PC-9 (cell line): Measurements from ENCODE around the gene ATXN7L2. TPM values are rescaled to one million over a fixed set of nuclear protein-coding genes. Genes with fewer than 3 reads are reported as not detected.

ENCODE experiments used
- BruUV-seq: library from RNA; stranded (reverse); fragments of 400-500 nt; replicated peaks from 2 replicates; lab custom pipeline; 2021; lab: Mats Ljungman, UMichigan
- CTCF ChIA-PET: fragments of 300-600 bp; sonication (Branson Sonifier 250); formaldehyde crosslinking; loops from one replicate; lab custom pipeline; 2022; ENCODE audit warnings: antibody characterized with exemption; lab: Charles Lee
- POLR2A ChIA-PET: fragments of 300-600 bp; sonication (Branson Sonifier 250); formaldehyde crosslinking; loops from one replicate; lab custom pipeline; 2022; ENCODE audit warnings: antibody characterized with exemption; ENCODE audit not compliant: unreplicated experiment; lab: Charles Lee
- DNase-seq, 2 experiments: peaks; one replicate each; pipeline versions ENCODE4 v3.0.0 to v3.0.0-alpha.2; 2015 to 2022; ENCODE audit warnings: mixed read lengths in 1 of 2
- H2AFZ ChIP-seq: fragments of 200-600 bp; sonication (generic); 2 replicates; pipeline ENCODE4 v1.8.1; 2017; ENCODE audit warnings: antibody characterized with exemption
- H3F3A ChIP-seq: fragments of 200-600 bp; sonication (generic); 2 replicates; pipeline ENCODE4 v1.8.1; 2017; ENCODE audit warnings: antibody characterized with exemption, mild to moderate bottlenecking, low read depth; ENCODE audit not compliant: insufficient read depth
- H3K27ac ChIP-seq: fragments of 200-600 bp; sonication (generic); 2 replicates; pipeline ENCODE4 v1.6.1; 2016; ENCODE audit warnings: mixed run types
- H3K27me3 ChIP-seq: fragments of 200-600 bp; sonication (generic); 2 replicates; pipeline ENCODE4 v1.6.1; 2016; ENCODE audit warnings: low read depth, mixed run types; ENCODE audit not compliant: insufficient read depth
- H3K36me3 ChIP-seq: fragments of 200-600 bp; sonication (generic); 2 replicates; pipeline ENCODE4 v1.6.1; 2016; ENCODE audit warnings: low read depth, mixed run types
- H3K4me1 ChIP-seq: fragments of 200-600 bp; sonication (generic); replicated peaks from 2 replicates; pipeline ENCODE4 v1.6.1; 2016; ENCODE audit warnings: mixed run types; ENCODE audit not compliant: insufficient read depth
- H3K4me2 ChIP-seq: fragments of 200-600 bp; sonication (generic); 2 replicates; pipeline ENCODE4 v1.6.1; 2017; ENCODE audit warnings: mixed run types
- H3K4me3 ChIP-seq: fragments of 200-600 bp; sonication (generic); 2 replicates; pipeline ENCODE4 v1.6.1; 2016; ENCODE audit warnings: mixed run types
- H3K79me2 ChIP-seq: fragments of 200-600 bp; sonication (generic); 2 replicates; pipeline ENCODE4 v1.6.1; 2017; ENCODE audit warnings: low read depth, mixed run types
- H3K9me2 ChIP-seq: fragments of 200-600 bp; sonication (generic); 2 replicates; pipeline ENCODE4 v1.8.1; 2017; ENCODE audit warnings: mild to moderate bottlenecking; ENCODE audit not compliant: insufficient read depth
- H3K9me3 ChIP-seq: fragments of 200-600 bp; sonication (generic); 2 replicates; pipeline ENCODE4 v1.8.1; 2016; ENCODE audit warnings: low read depth; ENCODE audit not compliant: insufficient read depth
- H4K20me1 ChIP-seq: fragments of 200-600 bp; sonication (generic); 2 replicates; pipeline ENCODE4 v1.8.1; 2017; ENCODE audit not compliant: insufficient read depth
- EZH2 ChIP-seq: fragments of 200-600 bp; sonication (generic); IDR thresholded peaks from 2 replicates; pipeline ENCODE4 v1.8.0; 2017; ENCODE audit warnings: antibody characterized with exemption, low read depth
- intact Hi-C: fragments of 100-400 bp; cut with micrococcal nuclease; formaldehyde crosslinking; loops from one replicate; pipeline ENCODE4 v1.10.0; 2022; ENCODE audit not compliant: unreplicated experiment
- total RNA-seq: library from RNA; stranded (reverse); gene quantifications from 2 replicates; pipeline ENCODE4 v1.2.3, GENCODE V29; 2021
- TF ChIP-seq, protein P1 (sequence below): fragments of 200-600 bp; sonication (generic); conservative IDR thresholded peaks from 2 replicates; pipeline ENCODE4 v1.6.1; 2017; ENCODE audit warnings: mixed run types, antibody characterized with exemption, mild to moderate bottlenecking, moderate library complexity

The ATXN7L2 gene
- total RNA-seq, 1 experiment from 2014 or later, result 4.7 TPM

DNA sequence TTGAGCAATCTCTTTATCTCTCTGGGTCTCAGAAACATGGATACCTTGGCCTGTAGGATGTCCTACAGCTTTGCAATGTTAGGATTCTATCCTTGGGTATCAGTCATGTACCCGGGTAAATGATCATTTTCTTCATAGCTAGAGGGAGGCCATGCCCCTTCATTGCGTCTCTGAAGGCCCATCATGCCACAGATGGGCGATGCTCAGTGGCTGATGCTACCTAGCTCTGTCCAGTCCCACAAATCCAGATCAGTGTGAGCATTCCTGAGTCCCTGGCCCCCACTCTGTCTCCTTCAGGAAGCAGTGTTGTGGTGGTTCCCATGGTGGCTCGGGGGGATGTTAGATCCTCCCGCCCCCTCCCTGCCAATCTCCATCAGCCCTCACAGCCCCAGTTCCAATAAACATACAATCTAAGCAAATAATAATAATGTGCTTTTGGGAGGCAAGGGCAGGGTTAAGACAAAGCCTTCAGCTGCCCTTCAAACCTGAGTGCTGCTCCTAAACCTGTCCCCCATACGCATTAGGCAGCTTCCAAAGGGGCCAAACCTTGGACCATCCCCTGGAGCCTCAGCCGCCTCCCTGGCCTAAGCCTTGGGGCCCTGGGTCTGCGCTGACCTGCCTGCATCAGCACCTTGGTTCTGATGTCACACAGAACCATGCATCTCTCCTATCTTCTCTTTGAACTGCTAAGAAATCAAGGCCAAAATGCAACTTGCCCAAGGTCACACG lies 55.3 kb downstream of the ATXN7L2 start:
- no peaks in the 10 kb centered on the region for H3K36me3 ChIP-seq
- no peak for DNase-seq
- no peaks in the 10 kb centered on the region for H3K79me2 ChIP-seq
- H2AFZ ChIP-seq, result no peak overlapping the region
- no peaks in the 10 kb centered on the region for H3K4me1 ChIP-seq
- H3F3A ChIP-seq, result no peaks in the 10 kb centered on the region
- H3K27ac ChIP-seq, result no peak overlapping the region
- intact Hi-C loops, result no loop called here
- no peak overlapping the region for H3K4me2 ChIP-seq
- BruUV-seq, result no TSS peak
- no peaks in the 10 kb centered on the region for H4K20me1 ChIP-seq
- no peaks in the 10 kb centered on the region for H3K9me3 ChIP-seq
- peaks cover 4% of the 10 kb centered on the region; the same call in 1 of the 2 replicates for H3K9me2 ChIP-seq
- ChIA-PET CTCF (no interaction called here), POLR2A (interaction anchor here (0.6 kb wide), 1 partner anchor 30 kb away, joined by 6 read pairs; the partner anchor contains the start of gene AMIGO1)
- H3K27me3 ChIP-seq, result peaks cover 24% of the 10 kb centered on the region
- TF ChIP-seq, protein P1, sequence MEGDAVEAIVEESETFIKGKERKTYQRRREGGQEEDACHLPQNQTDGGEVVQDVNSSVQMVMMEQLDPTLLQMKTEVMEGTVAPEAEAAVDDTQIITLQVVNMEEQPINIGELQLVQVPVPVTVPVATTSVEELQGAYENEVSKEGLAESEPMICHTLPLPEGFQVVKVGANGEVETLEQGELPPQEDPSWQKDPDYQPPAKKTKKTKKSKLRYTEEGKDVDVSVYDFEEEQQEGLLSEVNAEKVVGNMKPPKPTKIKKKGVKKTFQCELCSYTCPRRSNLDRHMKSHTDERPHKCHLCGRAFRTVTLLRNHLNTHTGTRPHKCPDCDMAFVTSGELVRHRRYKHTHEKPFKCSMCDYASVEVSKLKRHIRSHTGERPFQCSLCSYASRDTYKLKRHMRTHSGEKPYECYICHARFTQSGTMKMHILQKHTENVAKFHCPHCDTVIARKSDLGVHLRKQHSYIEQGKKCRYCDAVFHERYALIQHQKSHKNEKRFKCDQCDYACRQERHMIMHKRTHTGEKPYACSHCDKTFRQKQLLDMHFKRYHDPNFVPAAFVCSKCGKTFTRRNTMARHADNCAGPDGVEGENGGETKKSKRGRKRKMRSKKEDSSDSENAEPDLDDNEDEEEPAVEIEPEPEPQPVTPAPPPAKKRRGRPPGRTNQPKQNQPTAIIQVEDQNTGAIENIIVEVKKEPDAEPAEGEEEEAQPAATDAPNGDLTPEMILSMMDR, result no peak
- H3K4me3 ChIP-seq, result no peak overlapping the region

DNA sequence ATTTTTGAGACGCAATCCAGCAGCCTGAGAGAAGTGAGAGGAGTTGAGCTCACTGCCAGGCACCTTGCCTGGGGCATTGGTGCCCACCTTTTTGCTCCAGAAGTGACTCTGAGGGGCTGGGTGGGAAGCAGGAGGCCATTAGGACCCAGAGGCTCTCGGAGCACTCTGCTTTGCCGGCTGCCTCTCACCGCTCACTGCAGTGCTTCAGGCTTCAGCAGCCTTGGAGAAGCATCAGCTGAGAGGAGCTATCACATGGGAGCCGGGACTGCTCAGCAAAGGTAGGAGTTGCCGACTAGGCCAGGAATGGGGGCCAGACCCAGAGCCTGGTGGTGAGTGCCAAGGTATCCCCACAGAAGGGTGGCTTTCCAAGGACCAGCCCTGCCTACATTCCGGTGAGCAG lies 56.0 kb downstream of the ATXN7L2 start, which contains the start of gene GPR61:
TSS of gene GPR61 (plus strand) at position 197 of the 400 bp plus-strand sequence. CDS start 3,151 bp downstream, outside the sequence.
- no peak for DNase-seq
- BruUV-seq, result no TSS peak
- peaks cover 24% of the 10 kb centered on the region for H3K27me3 ChIP-seq
- H3K4me2 ChIP-seq, result no peak within 1 kb of the TSS
- POLR2A ChIA-PET, result no interaction called here
- no peaks in the 10 kb centered on the region for H3K4me1 ChIP-seq
- no peaks in the 10 kb centered on the region for H3K36me3 ChIP-seq
- intact Hi-C loops, result no loop called here
- no peak within 1 kb of the TSS for H3K27ac ChIP-seq
- H4K20me1 ChIP-seq, result no peaks in the 10 kb centered on the region
- no peak within 1 kb of the TSS for H3K4me3 ChIP-seq
- no peaks in the 10 kb centered on the region for H3K79me2 ChIP-seq
- CTCF ChIA-PET, result no interaction called here
- no peaks in the 10 kb centered on the region for H3K9me3 ChIP-seq
- no peak within 1 kb of the TSS for H2AFZ ChIP-seq
- TF ChIP-seq, protein P1, result no peak
- TF ChIP-seq EZH2, result no peak
- peaks cover 4% of the 10 kb centered on the region; the same call in 1 of the 2 replicates for H3K9me2 ChIP-seq
- H3F3A ChIP-seq, result no peaks in the 10 kb centered on the region

DNA sequence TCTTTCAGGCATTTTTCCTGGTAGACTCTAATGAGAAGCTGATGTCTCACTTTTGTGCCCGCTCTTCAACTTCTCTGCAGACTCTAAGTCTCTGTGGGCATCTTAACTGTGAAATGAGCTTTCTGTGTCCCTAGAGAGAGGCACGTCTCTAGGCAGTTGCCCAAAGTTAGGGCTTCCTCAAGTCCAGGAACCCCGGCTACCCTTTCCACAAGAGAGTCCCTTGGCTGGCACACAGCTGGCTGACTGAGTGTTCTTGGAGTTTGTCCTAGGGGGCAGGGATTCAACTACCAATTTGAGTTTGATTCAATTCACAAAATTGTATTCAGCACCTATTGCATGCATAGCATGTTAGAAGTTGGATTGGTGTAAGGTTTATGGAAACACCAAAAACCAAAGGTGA lies 57.4 kb downstream of the ATXN7L2 start:
- Histone ChIP-seq H3F3A (no peaks in the 10 kb centered on the region), H3K27ac (no peak overlapping the region), H3K4me2 (no peak overlapping the region), H3K4me1 (0 out of 2 replicates have a peak, but pooled peaks cover 3% of the 10 kb centered on the region), H3K27me3 (peaks cover 24% of the 10 kb centered on the region), H4K20me1 (no peaks in the 10 kb centered on the region), H3K9me2 (peaks cover 4% of the 10 kb centered on the region; the same call in 1 of the 2 replicates), H3K9me3 (no peaks in the 10 kb centered on the region), H3K79me2 (no peaks in the 10 kb centered on the region), H2AFZ (no peak overlapping the region), H3K4me3 (no peak overlapping the region), H3K36me3 (no peaks in the 10 kb centered on the region)
- no peak for DNase-seq
- no peak for TF ChIP-seq EZH2
- TF ChIP-seq, protein P1, result no peak
- CTCF ChIA-PET, result no interaction called here
- intact Hi-C loops, result no loop called here
- no TSS peak for BruUV-seq
- POLR2A ChIA-PET, result no interaction called here

Other genes with a start within 250 kb of the ATXN7L2 start
- 19.0 and 19.5 TPM in 2 replicates for gene CELSR2, start 234.4 kb upstream of the ATXN7L2 start, total RNA-seq
- gene PSRC1, start 200.8 kb upstream of the ATXN7L2 start, total RNA-seq, result 26.4 and 28.6 TPM in 2 replicates
- not detected in 2 replicates for gene MYBPHL, start 176.9 kb upstream of the ATXN7L2 start, total RNA-seq
- 25.7 and 27.9 TPM in 2 replicates for gene SORT1, start 86.0 kb upstream of the ATXN7L2 start, total RNA-seq
- gene PSMA5, start 57.5 kb upstream of the ATXN7L2 start, total RNA-seq, result 168 and 172 TPM in 2 replicates
- gene SYPL2, start 17.4 kb upstream of the ATXN7L2 start, total RNA-seq, result 0.09 and 0.28 TPM in 2 replicates
- gene CYB561D1, start 10.2 kb downstream of the ATXN7L2 start, total RNA-seq, result 11.6 and 11.7 TPM in 2 replicates
- 4.1 and 4.2 TPM in 2 replicates for gene AMIGO1, start 25.8 kb downstream of the ATXN7L2 start, total RNA-seq
- gene GPR61, start 56.0 kb downstream of the ATXN7L2 start, total RNA-seq, result not detected in 2 replicates
- gene GNAI3, start 64.7 kb downstream of the ATXN7L2 start, total RNA-seq, result 7.6 and 10.0 TPM in 2 replicates
- 0.52 and 0.63 TPM in 2 replicates for gene GNAT2, start 135.7 kb downstream of the ATXN7L2 start, total RNA-seq
- 66.7 and 78.6 TPM in 2 replicates for gene AMPD2, start 135.9 kb downstream of the ATXN7L2 start, total RNA-seq
- gene GSTM4, start 172.2 kb downstream of the ATXN7L2 start, total RNA-seq, result 38.8 and 52.0 TPM in 2 replicates
- gene GSTM2, start 184.2 kb downstream of the ATXN7L2 start, total RNA-seq, result 9.3 and 10.2 TPM in 2 replicates
- not detected in 2 replicates for gene GSTM1, start 203.9 kb downstream of the ATXN7L2 start, total RNA-seq
- gene GSTM5, start 228.3 kb downstream of the ATXN7L2 start, total RNA-seq, result not detected in 2 replicates